ENCODE measurements around the gene TCEA2. TPM values are rescaled to one million over a fixed set of nuclear protein-coding genes. Genes with fewer than 3 reads are reported as not detected.

The TCEA2 gene
- polyA plus RNA-seq, 6 donors from 2014 or later: 30.2 to 51.5 (median 41.4) TPM

DNA sequence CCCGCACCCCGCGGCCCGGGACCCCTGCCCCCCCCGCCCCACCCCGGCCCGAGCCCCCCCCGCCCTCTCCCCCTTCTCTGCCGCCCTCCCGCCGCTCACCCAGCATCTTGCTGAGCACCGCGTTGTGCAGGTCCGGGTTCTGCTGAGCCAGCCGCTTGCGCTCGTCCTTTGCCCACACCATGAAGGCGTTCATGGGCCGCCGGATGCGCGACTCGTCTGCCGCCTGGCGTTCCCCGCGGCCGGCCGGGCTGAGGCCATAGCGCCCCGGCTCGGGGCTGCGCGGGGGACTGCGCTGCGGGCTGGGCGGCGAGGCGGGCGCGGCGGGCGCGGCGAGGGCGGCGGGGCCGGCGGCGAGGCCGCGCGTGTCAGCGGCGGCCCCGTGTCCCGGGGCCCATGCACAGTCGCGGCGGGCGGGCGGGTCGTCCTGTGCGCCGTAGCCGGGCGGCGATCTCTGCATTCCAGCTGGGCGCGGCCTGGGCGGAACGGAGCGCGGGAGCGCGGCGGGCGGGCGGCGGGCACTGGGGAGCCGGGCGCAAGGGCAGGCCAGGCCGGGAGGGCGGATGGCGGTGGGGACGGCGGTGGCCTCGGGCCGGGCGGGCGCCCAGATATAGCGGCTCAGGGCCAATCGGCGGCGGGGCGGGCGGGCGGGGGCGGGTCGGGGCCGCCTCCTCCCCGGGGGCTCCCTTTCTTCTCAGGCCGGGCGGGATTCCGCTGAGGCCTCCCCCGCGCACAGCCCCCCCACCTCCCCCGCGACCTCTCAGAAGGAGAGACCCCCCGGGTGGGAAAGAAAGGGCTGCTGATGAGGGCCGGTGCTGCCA, 13.7 kb upstream of the TCEA2 start, which contains the start of gene SOX18:
Gene SOX18 (minus strand): TSS at position 580 of the 818 bp plus-strand sequence. CDS start 123 bp downstream, at position 457.
- Mint-ChIP-seq H3K27ac (no peak within 1 kb of the TSS), H3K4me1 (peaks cover 7 to 14% (median 9%) of the 10 kb centered on the region in 3 donors), H3K9me3 (no peaks in the 10 kb centered on the region), H3K36me3 (no peaks in the 10 kb centered on the region), H3K27me3 (peaks cover 24 to 78% (median 68%) of the 10 kb centered on the region in 3 donors), H3K4me3 (peak within 1 kb of the TSS in 7 of 8 donors; percentile 35 to 75 (median 64))
- no peak for DNase-seq
- peak; percentile 59 to 67 for ATAC-seq (ENCODE audit: low read depth in 2 of 2)

DNA sequence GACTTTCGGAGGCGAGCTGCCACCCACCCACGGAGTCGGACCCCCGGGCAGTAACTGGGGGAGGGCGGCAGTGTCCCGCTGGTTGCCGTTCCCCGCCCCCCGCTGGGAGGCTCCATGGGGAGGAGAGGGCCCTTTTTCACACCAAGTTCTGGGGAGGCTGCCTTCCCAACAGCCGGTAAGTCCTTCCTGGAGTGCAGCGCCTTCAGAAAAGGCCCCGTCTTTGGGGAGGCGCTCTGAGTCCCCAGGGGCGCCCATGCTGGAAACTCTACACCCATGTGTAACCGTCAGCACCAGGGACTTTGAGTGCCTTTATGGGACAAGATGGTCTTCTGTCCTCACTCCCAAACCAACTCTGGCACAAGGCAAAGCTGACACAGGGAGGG, 13.1 kb upstream of the TCEA2 start:
- no peaks in the 10 kb centered on the region for H3K9me3 Mint-ChIP-seq
- ATAC-seq (ENCODE audit: low read depth in 2 of 2): no peak

DNA sequence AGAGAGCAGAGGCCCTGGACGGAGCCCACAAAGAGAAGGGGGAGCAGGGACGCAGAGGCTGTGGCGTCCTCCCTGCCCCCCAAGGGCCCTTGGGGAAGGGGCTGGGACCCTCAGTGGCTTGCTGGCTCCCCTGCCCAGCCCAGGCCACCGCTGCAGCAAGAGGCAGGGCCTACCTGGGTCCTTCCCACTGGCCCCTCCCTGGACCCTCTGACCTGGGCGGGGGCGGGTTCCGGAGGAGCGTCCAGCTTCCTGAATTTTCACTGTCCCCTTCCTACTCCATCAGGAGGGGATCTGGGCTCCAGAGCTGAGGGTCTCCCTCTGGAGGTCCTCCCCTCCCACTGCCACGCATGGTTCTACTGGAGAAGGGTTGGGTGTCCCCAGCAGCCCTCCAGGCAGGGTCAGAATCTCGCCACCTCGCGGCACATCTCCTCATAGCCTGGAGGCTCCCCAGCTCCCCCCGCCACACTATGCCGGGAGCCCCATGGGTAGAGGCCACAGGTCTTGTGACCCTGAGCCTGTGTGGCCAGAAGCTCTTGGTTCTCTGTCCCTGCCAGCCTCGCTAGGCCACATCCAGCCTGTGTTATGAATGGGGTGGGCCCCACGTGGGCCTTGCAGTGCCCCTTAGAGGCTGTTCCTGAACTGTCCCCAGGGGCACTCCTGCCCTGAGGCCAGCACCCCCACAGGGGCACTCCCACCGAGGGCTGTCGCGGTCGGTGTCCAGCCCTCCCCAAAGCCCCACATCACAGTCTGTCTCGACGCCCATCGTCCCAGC, 12.6 kb upstream of the TCEA2 start:
- H3K4me3 Mint-ChIP-seq: peak overlapping the region in 7 of 8 donors; percentile 15 to 64 (median 44)
- H3K36me3 Mint-ChIP-seq: no peaks in the 10 kb centered on the region
- no peaks in the 10 kb centered on the region for H3K9me3 Mint-ChIP-seq
- DNase-seq (no peak), ATAC-seq (ENCODE audit: low read depth in 2 of 2) (no peak)
- H3K4me1 Mint-ChIP-seq: peaks cover 9 to 15% (median 10%) of the 10 kb centered on the region in 3 donors
- no peak overlapping the region for H3K27ac Mint-ChIP-seq
- peaks cover 19 to 77% (median 62%) of the 10 kb centered on the region in 3 donors for H3K27me3 Mint-ChIP-seq

More for the DNA sequence above, 13.1 kb upstream of the TCEA2 start:
- Mint-ChIP-seq H3K4me3 (peak overlapping the region in 7 of 8 donors; percentile 8 to 75 (median 62)), H3K4me1 (peaks cover 5 to 10% (median 7%) of the 10 kb centered on the region in 3 donors), H3K27ac (no peak overlapping the region), H3K36me3 (no peaks in the 10 kb centered on the region), H3K27me3 (peaks cover 19 to 77% (median 62%) of the 10 kb centered on the region in 3 donors)
- DNase-seq: no peak

DNA sequence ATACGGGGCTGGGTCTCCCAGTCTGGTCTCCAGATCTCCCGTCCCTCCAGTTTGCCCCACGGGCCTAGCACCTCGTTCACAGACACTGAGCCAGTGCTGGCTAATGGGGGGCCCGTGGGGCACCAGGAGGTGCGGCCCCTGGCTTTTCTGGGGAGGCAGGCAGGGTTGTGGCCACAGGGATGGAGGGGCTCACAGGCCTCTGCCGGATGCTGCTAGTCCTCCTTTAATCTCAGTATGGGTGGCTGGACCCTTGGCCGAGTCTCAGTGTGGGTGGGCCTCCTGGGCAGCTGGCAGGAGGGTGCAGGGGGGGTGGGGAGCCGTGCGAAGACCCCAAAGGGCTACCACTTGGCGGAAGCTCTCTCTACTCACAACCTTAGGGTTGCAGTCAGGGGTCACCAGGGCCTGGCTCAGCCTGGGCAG, 12.0 kb upstream of the TCEA2 start:
- Mint-ChIP-seq H3K27ac (no peak overlapping the region), H3K4me3 (peak overlapping the region in 1 of 8 donors; percentile 47), H3K36me3 (no peaks in the 10 kb centered on the region), H3K9me3 (no peaks in the 10 kb centered on the region), H3K4me1 (peaks cover 9 to 17% (median 11%) of the 10 kb centered on the region in 3 donors), H3K27me3 (peaks cover 15 to 76% (median 59%) of the 10 kb centered on the region in 3 donors)
- ATAC-seq (ENCODE audit: low read depth in 2 of 2) (no peak), DNase-seq (no peak)

DNA sequence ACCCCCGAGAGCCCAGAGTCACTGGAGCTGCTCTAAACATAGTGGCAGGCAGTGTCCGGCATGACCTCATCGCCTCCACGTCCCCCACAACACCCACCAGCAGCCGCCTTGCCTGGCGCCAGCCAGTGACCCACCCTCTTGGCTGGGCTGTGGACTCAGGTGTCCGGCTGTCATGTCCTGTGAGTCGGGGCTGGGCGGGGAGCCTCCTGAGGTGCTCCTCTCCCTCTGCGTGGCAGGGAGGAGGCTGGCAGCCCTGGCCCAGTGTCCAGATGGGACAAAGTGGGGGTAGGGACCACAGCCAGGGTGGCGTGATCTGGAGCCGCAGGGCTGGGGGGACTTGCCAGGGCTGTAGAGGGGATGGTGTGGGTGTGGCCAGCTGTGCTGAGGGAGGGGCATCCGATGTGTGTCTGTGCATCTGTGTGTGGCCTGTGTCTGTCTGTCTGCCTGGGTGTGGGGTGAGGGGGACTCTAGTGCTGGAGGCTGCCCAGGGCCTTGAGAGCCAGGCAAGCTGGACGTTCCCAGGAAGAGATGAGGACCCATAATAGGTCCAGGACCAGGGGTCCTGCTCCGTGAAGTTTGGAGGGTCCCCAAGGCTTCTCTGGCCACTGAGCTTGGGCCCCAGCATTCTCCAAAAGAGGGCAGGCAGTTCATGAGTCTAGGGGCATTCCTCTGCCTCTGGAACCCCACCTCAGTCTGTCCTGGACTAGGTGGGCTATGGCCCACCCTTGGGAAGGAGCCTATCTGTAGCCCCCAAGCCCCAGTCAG, 11.3 kb upstream of the TCEA2 start:
- H3K4me1 Mint-ChIP-seq: peaks cover 9 to 17% (median 11%) of the 10 kb centered on the region in 3 donors
- H3K4me3 Mint-ChIP-seq: peak overlapping the region in 2 of 8 donors; percentile 12 to 71
- no peaks in the 10 kb centered on the region for H3K36me3 Mint-ChIP-seq
- DNase-seq: no peak
- H3K27ac Mint-ChIP-seq: no peak overlapping the region
- H3K27me3 Mint-ChIP-seq: peaks cover 9 to 72% (median 52%) of the 10 kb centered on the region in 3 donors
- no peaks in the 10 kb centered on the region for H3K9me3 Mint-ChIP-seq
- ATAC-seq (ENCODE audit: low read depth in 2 of 2): no peak

DNA sequence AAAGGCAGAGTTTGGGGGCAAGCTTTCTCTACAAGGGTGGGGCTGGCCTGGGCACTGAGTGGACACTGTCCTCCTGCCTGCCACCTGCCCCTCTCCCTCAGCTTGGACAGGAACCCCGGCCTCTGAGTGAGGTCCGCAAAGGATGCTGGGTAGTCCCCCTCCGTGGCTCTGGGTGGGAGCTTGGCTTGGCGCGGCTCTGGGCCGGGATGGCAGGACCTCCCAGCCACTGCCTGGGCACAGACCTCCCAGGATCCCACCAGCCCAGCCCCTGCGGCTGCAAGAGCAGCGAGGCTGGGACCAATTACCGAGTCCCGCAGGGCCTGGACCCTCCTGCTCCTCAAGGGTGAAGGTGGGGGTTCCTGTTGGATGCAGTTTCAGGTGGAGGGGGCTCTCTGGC, 10.7 kb upstream of the TCEA2 start:
- no peaks in the 10 kb centered on the region for H3K9me3 Mint-ChIP-seq
- no peaks in the 10 kb centered on the region for H3K36me3 Mint-ChIP-seq
- H3K27ac Mint-ChIP-seq: no peak overlapping the region
- ATAC-seq (ENCODE audit: low read depth in 2 of 2) (no peak), DNase-seq (no peak)
- H3K4me1 Mint-ChIP-seq: peaks cover 9 to 19% (median 11%) of the 10 kb centered on the region in 3 donors
- H3K27me3 Mint-ChIP-seq: peaks cover 9 to 66% (median 46%) of the 10 kb centered on the region in 3 donors
- H3K4me3 Mint-ChIP-seq: no peak overlapping the region

DNA sequence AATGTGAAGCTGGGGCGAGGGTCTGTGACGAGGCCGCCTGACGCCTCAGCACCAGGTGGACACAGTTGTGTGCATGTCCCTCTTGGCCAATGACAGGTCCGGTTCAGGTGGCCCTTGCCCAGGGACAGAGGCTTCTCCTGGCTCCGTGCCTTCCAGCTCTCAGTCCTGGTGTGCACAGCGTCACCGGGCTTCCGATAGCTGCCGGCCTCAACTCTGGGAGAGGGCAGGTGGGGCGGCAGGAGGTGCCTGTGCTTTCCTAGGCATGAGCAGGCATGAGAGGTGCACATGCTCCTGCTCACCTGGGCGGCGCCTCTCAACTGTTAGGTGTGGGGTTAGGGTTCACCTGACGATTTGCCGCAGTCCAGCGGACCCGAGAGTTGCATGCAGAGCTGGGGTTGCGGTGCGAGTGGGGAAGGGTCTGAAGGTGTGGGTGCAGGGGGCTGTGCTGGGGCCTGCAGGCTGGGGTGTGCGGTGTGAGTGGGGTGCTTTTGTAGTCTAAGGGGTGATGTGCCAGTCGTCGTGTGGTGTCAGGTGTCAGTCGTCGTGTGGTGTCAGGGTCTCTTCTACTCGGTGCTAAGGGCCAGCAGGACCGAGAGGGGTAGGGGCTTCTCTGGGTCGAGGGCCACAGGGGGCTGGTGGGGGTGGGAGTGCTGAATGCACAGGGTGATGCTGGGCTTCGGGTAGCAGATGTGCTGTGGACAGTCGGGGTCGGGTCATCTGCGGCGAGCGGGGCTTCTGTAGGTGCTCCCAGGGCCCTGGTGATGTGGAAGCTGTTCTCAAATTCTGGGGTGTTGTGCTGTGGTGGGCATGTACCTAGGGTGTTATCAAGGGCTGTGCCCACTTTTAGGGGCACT, 9.8 kb upstream of the TCEA2 start:
- peak overlapping the region in 1 of 8 donors; percentile 5 for H3K4me3 Mint-ChIP-seq
- peaks cover 9 to 64% (median 40%) of the 10 kb centered on the region in 3 donors for H3K27me3 Mint-ChIP-seq
- no peak for ATAC-seq (ENCODE audit: low read depth in 2 of 2)
- H3K4me1 Mint-ChIP-seq: peaks cover 12 to 28% (median 15%) of the 10 kb centered on the region in 3 donors
- H3K36me3 Mint-ChIP-seq: no peaks in the 10 kb centered on the region
- H3K9me3 Mint-ChIP-seq: no peaks in the 10 kb centered on the region
- H3K27ac Mint-ChIP-seq: no peak overlapping the region
- no peak for DNase-seq

DNA sequence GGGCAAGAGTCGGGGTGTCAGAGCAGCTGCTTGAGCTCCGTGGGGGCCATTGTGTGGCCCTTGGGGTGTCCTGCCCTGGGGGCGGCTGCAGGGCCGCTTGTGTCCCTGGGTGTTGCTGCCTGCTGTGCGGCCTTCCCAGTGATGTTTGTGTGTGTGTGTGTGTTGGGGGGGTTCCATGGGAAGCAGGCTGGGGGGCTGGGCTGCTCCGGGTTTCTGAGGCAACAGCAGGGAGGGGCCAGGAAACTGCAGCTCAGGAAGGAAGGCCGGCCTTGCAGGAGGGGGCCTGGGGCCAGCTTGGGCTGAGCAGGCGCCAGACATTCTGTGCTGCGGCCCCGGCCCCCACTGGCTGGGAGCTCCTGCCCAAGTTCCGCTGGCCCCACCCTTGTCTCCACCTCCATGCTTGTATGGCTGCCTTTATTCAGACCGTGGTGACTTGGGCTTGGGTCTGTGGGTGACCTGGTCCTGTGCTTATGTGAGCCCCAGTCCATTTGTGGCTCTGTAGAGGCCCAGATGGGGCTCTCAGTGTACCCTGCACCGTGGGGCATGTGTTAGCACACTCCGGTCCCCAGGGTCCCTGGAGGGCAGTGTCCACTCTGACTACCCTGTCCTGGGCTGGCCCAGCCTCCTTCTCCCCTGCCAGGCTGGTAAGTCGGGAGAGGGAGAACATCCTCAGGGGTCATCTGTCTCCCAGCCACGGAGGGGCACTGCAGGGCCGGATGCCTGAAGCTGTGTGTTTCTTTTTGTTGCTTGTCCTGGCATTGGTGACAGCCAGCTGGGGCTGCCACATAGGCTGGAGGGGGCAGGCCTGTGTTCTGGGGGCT, 8.9 kb upstream of the TCEA2 start:
- DNase-seq: no peak
- Mint-ChIP-seq H3K4me1 (peaks cover 16 to 32% (median 20%) of the 10 kb centered on the region in 3 donors), H3K27ac (no peak overlapping the region), H3K36me3 (no peaks in the 10 kb centered on the region), H3K27me3 (peaks cover 6 to 63% (median 40%) of the 10 kb centered on the region in 3 donors), H3K9me3 (no peaks in the 10 kb centered on the region), H3K4me3 (peak overlapping the region in 1 of 8 donors; percentile 5)
- ATAC-seq (ENCODE audit: low read depth in 2 of 2): no peak

DNA sequence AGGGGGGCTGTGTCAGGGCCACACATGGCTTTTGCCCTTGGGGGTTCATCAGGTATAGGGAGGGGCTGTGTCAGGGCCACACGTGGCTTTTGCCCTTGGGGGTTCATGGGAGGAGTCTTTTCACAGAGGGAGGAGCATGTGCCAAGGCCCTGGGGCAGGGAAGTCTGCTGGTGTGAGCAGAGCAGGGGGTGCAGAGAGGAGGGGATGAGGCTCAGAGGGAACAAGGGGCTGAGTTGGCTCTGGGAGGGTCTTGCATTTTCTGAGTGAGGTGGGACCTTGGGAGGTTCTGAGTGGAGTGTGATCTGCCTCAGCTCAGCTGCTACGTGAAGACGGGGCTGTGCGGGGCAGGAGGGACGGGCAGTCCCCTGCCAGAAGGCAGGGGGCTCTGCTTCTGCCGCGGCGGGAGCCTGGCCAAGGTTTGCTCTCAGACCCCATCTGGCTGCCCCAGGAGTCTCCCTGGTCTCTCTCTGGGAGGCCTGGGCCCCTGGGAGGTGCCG, 7.6 kb upstream of the TCEA2 start:
- DNase-seq (no peak), ATAC-seq (ENCODE audit: low read depth in 2 of 2) (no peak)
- H3K27ac Mint-ChIP-seq: peak overlapping the region in 1 of 6 donors; percentile 62
- H3K9me3 Mint-ChIP-seq: no peaks in the 10 kb centered on the region
- peaks cover 16 to 32% (median 20%) of the 10 kb centered on the region in 3 donors for H3K4me1 Mint-ChIP-seq
- H3K4me3 Mint-ChIP-seq: no peak overlapping the region
- H3K36me3 Mint-ChIP-seq: no peaks in the 10 kb centered on the region
- H3K27me3 Mint-ChIP-seq: peaks cover 5 to 59% (median 38%) of the 10 kb centered on the region in 3 donors

DNA sequence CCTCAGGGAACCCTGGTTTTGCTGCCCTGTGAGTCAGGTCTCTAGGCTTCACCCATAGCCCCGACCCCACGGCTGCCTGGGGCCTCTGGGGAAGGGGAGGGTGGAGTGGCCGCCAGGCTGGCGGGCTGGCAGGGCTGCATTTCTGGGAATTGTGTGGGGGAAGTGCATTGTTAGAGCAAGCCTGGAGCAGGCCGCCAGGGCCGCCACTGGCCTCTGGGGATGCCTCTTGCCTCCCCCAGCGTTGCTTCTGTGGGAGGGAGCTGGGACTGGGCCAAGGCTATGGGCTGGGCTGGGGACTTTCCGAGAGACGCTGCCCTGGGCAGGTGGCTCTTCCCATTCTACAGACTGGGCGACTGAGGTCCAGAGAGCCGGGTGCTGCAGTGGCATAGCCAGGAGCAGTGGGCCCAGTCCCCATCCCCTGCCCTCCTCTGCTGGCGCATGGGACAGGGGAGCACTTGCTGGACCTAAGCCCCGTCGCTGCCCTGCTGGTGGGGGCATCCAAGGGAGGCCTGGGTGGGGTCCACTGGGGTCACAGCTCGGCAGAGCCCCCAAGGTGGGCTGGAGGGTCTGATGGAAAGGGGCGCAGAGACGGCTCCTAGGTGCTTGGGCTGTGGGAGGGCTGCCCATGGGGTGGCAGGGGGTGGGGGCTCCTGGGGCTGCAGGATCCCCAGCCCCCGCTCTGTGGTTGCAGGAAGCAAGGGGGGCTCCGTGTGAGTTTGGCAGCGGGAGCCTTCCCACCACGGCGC, 6.9 kb upstream of the TCEA2 start:
- no peaks in the 10 kb centered on the region for H3K36me3 Mint-ChIP-seq
- peaks cover 13 to 32% (median 20%) of the 10 kb centered on the region in 3 donors for H3K4me1 Mint-ChIP-seq
- DNase-seq (no peak), ATAC-seq (ENCODE audit: low read depth in 2 of 2) (no peak)
- H3K27ac Mint-ChIP-seq: no peak overlapping the region
- peak overlapping the region in 1 of 8 donors; percentile 15 for H3K4me3 Mint-ChIP-seq
- no peaks in the 10 kb centered on the region for H3K9me3 Mint-ChIP-seq
- H3K27me3 Mint-ChIP-seq: peaks cover 5 to 52% (median 33%) of the 10 kb centered on the region in 3 donors

DNA sequence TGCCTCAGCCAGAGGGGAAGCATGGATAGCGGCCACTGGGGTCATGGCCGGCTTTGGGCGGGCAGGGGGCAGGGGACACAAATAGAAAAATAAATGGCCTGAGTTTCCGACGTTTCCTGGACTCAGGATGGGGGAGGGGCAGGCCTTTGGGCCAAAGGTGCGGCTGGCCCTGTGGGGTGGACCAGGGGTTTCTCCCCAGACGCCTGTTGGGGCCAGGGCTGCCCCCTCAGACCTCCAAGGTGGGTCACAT, 6.4 kb upstream of the TCEA2 start:
- DNase-seq (no peak), ATAC-seq (ENCODE audit: low read depth in 2 of 2) (no peak)
- H3K27me3 Mint-ChIP-seq: peaks cover 5 to 47% (median 31%) of the 10 kb centered on the region in 3 donors
- H3K27ac Mint-ChIP-seq: no peak overlapping the region
- no peak overlapping the region for H3K4me3 Mint-ChIP-seq
- peaks cover 13 to 32% (median 20%) of the 10 kb centered on the region in 3 donors for H3K4me1 Mint-ChIP-seq
- H3K36me3 Mint-ChIP-seq: no peaks in the 10 kb centered on the region
- no peaks in the 10 kb centered on the region for H3K9me3 Mint-ChIP-seq

All from naive B cell (primary cell).